Measurements from ENCODE around the gene CD93.

CD93 gene

DNA sequence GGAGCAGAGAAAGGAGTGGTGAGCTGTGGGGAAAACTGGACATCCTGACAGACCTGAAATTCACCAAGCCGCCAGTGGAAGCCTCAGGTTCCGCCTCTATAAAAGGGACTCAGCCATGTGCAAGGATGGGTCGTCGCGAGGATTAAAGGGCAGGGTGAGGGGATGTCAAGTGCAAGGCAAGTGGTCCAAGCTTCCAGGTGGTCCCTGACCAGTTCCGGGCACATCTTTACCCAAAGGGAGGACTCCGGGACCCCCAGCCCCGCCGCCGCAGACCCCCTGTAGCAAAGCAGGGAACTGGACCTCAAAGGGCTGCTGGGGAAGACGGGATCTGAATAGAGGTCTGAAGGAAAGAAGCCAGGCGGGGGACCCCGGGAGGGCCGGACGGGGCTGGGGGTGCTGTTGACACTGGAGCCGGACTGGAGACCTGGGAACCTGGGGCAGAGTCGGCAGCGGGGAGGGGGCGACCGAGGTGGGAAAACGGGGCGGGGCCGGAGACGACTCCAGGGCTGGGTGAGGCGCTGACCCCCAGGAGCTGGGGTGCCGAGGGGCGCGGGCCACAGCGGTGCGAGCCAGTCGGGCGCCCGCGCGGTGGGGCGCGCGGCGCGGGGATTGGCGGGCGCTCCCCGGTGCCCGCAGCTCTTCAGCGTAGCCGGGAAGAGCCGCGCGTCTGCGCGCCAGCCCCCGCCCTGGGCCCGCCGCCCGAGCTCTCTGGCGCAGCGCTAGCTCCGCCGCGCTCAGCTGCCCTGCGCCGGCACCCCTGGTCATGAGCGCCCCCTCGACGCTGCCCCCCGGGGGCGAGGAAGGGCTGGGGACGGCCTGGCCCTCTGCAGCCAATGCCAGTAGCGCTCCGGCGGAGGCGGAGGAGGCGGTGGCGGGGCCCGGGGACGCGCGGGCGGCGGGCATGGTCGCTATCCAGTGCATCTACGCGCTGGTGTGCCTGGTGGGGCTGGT, 51.1 kb downstream of the CD93 start, which contains the start of gene SSTR4:
Gene SSTR4 (plus strand): TSS at position 592 of the 951 bp plus-strand sequence. CDS start 172 bp downstream, at position 764.
- DNase-seq: no peak

GRCh38 chr20:23033918-23034317, 52.2 kb downstream of the CD93 start:
- DNase-seq: no peak

GRCh38 chr20:23032750-23033078, 53.4 kb downstream of the CD93 start:
- no peak for DNase-seq

DNA sequence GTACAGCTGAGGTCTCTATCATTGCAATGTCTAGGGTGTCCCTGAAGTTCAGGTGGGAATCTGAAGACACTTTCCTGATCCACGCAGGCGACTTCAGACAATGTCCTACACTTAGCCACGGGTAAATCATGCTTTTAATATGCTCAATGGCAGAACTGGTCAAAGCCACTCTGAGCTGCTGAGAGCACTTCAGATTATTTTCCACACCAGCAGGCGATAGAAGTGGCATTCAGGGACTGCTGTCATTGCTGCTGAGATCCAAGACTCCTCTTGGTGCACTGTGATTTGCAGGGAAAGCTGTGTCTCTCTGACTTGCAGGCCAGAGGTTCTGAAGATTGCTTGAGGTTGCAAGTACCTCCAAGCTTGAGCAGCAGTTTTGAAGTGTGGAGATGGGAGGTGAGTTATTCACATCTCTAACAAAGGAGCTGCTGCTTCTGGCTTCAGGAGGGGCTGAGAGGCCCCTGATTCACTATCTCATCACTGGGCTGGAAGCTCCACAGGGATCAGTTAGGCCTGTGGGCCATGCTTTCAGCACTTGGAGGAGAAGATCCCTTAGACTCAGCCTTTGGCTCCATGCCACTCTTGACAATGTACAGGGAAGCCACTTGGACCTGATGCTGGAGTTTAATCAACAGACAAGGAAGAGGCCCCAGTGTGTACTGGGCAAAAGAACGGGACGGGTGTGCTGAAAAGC, 53.9 kb downstream of the CD93 start:
- DNase-seq: no peak

GRCh38 chr20:23031346-23031745, 54.8 kb downstream of the CD93 start:
- no peak for DNase-seq

Measured in GOT3 (cell line).